ENCODE measurements around the gene SF3A1.

DNA sequence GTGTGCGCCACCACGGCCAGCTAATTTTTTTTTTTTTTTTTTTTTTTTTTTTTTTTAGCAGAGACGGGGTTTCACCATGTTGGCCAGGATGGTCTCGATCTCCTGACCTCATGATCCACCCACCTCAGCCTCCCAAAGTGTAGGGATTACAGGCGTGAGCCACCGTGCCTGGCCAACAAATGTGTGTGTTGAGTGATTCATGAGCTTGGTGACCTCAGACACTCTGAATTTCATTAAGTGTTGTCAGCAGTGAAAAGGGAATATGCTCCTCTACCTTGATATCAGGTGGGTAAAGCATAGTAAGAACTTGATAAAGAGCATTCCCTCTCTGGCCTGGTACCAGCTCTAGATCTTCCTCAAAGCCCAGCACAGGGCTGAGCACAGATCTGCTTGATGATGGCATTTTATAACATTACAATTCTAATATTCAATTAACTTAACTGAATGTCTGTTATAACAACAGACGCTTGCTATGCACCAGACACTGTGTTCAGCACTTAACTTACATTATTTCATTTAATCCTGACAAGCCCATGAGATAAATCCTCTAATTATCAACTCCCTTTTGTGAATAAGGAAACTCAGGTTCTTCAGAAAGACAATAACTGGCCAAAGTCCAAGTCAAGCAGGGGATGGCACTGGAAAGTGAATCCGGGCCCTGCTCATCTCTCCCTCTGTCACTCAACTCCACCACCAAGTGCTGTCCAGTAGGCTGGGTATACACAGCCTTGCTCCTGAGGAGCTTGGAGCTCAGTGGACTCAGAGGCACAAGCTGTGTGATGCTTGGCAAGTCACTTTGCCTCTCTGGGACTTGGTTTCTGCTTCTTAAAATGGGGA is 42.9 kb downstream of the SF3A1 start:
- TF ChIP-seq, protein P1, sequence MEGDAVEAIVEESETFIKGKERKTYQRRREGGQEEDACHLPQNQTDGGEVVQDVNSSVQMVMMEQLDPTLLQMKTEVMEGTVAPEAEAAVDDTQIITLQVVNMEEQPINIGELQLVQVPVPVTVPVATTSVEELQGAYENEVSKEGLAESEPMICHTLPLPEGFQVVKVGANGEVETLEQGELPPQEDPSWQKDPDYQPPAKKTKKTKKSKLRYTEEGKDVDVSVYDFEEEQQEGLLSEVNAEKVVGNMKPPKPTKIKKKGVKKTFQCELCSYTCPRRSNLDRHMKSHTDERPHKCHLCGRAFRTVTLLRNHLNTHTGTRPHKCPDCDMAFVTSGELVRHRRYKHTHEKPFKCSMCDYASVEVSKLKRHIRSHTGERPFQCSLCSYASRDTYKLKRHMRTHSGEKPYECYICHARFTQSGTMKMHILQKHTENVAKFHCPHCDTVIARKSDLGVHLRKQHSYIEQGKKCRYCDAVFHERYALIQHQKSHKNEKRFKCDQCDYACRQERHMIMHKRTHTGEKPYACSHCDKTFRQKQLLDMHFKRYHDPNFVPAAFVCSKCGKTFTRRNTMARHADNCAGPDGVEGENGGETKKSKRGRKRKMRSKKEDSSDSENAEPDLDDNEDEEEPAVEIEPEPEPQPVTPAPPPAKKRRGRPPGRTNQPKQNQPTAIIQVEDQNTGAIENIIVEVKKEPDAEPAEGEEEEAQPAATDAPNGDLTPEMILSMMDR (IDR thresholded peaks at IDR 0.05) = no peak
- no peak for TF ChIP-seq ZFX (IDR thresholded peaks at IDR 0.05; ENCODE audit: borderline replicate concordance)

Data from 22Rv1 (cell line).